ENCODE results near the gene LDAF1.

GRCh38 chr16:21158208-21159110 is at the start of gene LDAF1:
- TF ChIP-seq, protein P1, sequence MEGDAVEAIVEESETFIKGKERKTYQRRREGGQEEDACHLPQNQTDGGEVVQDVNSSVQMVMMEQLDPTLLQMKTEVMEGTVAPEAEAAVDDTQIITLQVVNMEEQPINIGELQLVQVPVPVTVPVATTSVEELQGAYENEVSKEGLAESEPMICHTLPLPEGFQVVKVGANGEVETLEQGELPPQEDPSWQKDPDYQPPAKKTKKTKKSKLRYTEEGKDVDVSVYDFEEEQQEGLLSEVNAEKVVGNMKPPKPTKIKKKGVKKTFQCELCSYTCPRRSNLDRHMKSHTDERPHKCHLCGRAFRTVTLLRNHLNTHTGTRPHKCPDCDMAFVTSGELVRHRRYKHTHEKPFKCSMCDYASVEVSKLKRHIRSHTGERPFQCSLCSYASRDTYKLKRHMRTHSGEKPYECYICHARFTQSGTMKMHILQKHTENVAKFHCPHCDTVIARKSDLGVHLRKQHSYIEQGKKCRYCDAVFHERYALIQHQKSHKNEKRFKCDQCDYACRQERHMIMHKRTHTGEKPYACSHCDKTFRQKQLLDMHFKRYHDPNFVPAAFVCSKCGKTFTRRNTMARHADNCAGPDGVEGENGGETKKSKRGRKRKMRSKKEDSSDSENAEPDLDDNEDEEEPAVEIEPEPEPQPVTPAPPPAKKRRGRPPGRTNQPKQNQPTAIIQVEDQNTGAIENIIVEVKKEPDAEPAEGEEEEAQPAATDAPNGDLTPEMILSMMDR (IDR thresholded peaks at IDR 0.05 in 8 of 11, conservative IDR thresholded peaks at IDR 0.05 in 3 of 11), result no peak
- no peak for TF ChIP-seq POLR2A (IDR thresholded peaks at IDR 0.05)
- peak; percentile 60 to 84 (median 80) for TF ChIP-seq POLR2AphosphoS5 (IDR thresholded peaks at IDR 0.05)

All from spleen (tissue), 7 donors.